Adrenal gland (tissue), 12 donors: ENCODE data around the gene LZTR1. TPM values are rescaled to one million over a fixed set of nuclear protein-coding genes. Genes with fewer than 3 reads are reported as not detected.

ENCODE experiments used
- DNase-seq, 7 donors: peaks; one replicate each; pipeline ENCODE4 v3.0.0-alpha.2; 2019 to 2020
- H3K27ac ChIP-seq, 5 donors: fragments of 200-600 bp; sonication (generic) in 4 of 5; 1 replicate in 3 of 5; 2 replicates in 2 of 5; pipeline versions ENCODE4 v1.5.1 to v1.8.0; 2016 to 2020; ENCODE audit warnings: mild to moderate bottlenecking in 1 of 5
- H3K27me3 ChIP-seq: fragments of 200-600 bp; 2 replicates; pipeline ENCODE4 v1.8.0; 2021
- H3K36me3 ChIP-seq, 2 donors: fragments of 200-600 bp; replicated peaks in 1 of 2; 1 replicate in 1 of 2; 2 replicates in 1 of 2; pipeline versions ENCODE4 v1.5.1 to v1.8.0; 2018 to 2022
- H3K4me1 ChIP-seq, 2 donors: fragments of 200-600 bp; replicated peaks in 1 of 2; 1 replicate in 1 of 2; 2 replicates in 1 of 2; pipeline versions ENCODE4 v1.5.1 to v1.8.0; 2018 to 2021
- H3K4me3 ChIP-seq, 4 donors: fragments of 200-600 bp; sonication (generic) in 3 of 4; one replicate each; pipeline ENCODE4 v1.5.1; 2016 to 2018
- H3K9me3 ChIP-seq, 3 donors: fragments of 200-600 bp; sonication (generic) in 1 of 3; replicated peaks in 1 of 3; 1 replicate in 2 of 3; 2 replicates in 1 of 3; pipeline versions ENCODE4 v1.5.1 to v1.8.0; 2016 to 2021
- CTCF ChIP-seq, 6 experiments: fragments of 450-650 bp in 4 of 6; fragments of 200-600 bp in 2 of 6; sonication (generic) in 1 of 6; IDR thresholded peaks; 1 replicate in 5 of 6; 2 replicates in 1 of 6; pipeline versions ENCODE4 v1.5.1 to v1.8.0; 2016 to 2021; ENCODE audit warnings: antibody characterized with exemption in 6 of 6, mild to moderate bottlenecking in 2 of 6, moderate library complexity in 1 of 6
- POLR2A ChIP-seq, 2 donors: fragments of 450-650 bp; IDR thresholded peaks; one replicate each; pipeline ENCODE4 v1.6.1; 2017; ENCODE audit warnings: antibody characterized with exemption in 2 of 2, mild to moderate bottlenecking in 2 of 2, moderate library complexity in 1 of 2
- WGBS, 4 donors: extraction: QIAGEN DNeasy Blood & Tissue Kit in 2 of 4; methylation state at CpG; one replicate each; pipeline versions ENCODE4 v1.1.5 to v1.1.7; 2013 to 2017; 5-methylcytosine and 5-hydroxymethylcytosine counted together
- intact Hi-C, 2 donors: fragments of 100-400 bp; cut with DNase I; formaldehyde crosslinking; loops; one replicate each; pipeline versions ENCODE4 v1.14.1 to v1.15.0; 2022 to 2023
- polyA plus RNA-seq, 3 donors: library from polyadenylated mRNA; stranded (reverse); fragments of 200-250 nt in 2 of 3; fragments of 350-450 nt in 1 of 3; fragmentation: Illumina TruSeq in 1 of 3; extraction: RNeasy Lipid Tissue Mini Kit (QIAGEN cat#74804) in 1 of 3; gene quantifications; one replicate each; pipeline ENCODE4 v1.2.3, GENCODE V29; 2013 to 2014
- total RNA-seq, 9 donors: library from RNA; depleted of rRNA in 4 of 9; stranded (reverse); fragments of >200 nt in 4 of 9; fragments of 120-200 nt in 1 of 9; fragmentation: NEBNext Ultra II Directional in 1 of 9; extraction: Animal tissue kit (Norgen Biotek cat#: 25700) in 1 of 9; gene quantifications; one replicate each; pipeline versions ENCODE4 v1.1.0 to v1.2.4, GENCODE V29; 2013 to 2023
- donor health status: healthy with polysubstance abuse.
- donor health status: Bipolar disorder and iron deficiency.
- donor health status: DM: yes; HTN: yes; CAD: no.
- donor health status: DM: no; HTN: no; CAD: no.
- donor health status: DM: no; HTN: no; CAD: no.
- donor health status: DM: yes; HTN: yes; CAD: no.

LZTR1 gene
- total and polyA plus RNA-seq, 12 donors: 32.6 to 100 (median 55.8) TPM

GRCh38 chr22:20959578-20960461 lies 22.3 kb upstream of the LZTR1 start:
- WGBS, 4 donors: 87 to 92% (median 90%) methylated on average over 20 of the region's 20 CpGs
- no peak for DNase-seq
- intact Hi-C loops: no loop called here
- no peak overlapping the region for H3K27ac ChIP-seq
- H3K9me3 ChIP-seq: no peaks in the 10 kb centered on the region
- H3K4me3 ChIP-seq: no peak overlapping the region
- peaks cover 3 to 4% of the 10 kb centered on the region in 2 donors for H3K4me1 ChIP-seq
- TF ChIP-seq CTCF (IDR thresholded peaks at IDR 0.05) (no peak), POLR2A (IDR thresholded peaks at IDR 0.05) (no peak)
- H3K27me3 ChIP-seq: no peaks in the 10 kb centered on the region
- no peaks in the 10 kb centered on the region for H3K36me3 ChIP-seq

GRCh38 chr22:20960609-20961008 lies 21.5 kb upstream of the LZTR1 start:
- no peak for DNase-seq
- WGBS, 4 donors: 80 to 94% (median 84%) methylated on average over 4 of the region's 4 CpGs
- no peak for TF ChIP-seq CTCF (IDR thresholded peaks at IDR 0.05)
- no peak for TF ChIP-seq POLR2A (IDR thresholded peaks at IDR 0.05)
- intact Hi-C loops: no loop called here
- Histone ChIP-seq H3K27me3 (no peaks in the 10 kb centered on the region), H3K36me3 (no peaks in the 10 kb centered on the region), H3K9me3 (no peaks in the 10 kb centered on the region), H3K27ac (no peak overlapping the region), H3K4me3 (no peak overlapping the region), H3K4me1 (peaks cover 6 to 9% of the 10 kb centered on the region in 2 donors)

GRCh38 chr22:20962491-20962945 lies 19.6 kb upstream of the LZTR1 start:
- 86 to 94% (median 91%) methylated on average over 6 of the region's 6 CpGs for WGBS, 4 donors
- TF ChIP-seq CTCF (IDR thresholded peaks at IDR 0.05) (no peak), POLR2A (IDR thresholded peaks at IDR 0.05) (no peak)
- no peaks in the 10 kb centered on the region for H3K36me3 ChIP-seq
- no peaks in the 10 kb centered on the region for H3K27me3 ChIP-seq
- H3K27ac ChIP-seq: no peak overlapping the region
- DNase-seq: no peak
- H3K4me1 ChIP-seq: peaks cover 6 to 9% of the 10 kb centered on the region in 2 donors
- H3K4me3 ChIP-seq: no peak overlapping the region
- no peaks in the 10 kb centered on the region for H3K9me3 ChIP-seq
- intact Hi-C loops: no loop called here

- no peaks in the 10 kb centered on the region for H3K36me3 ChIP-seq
- 70 to 80% (median 76%) methylated on average over 3 to 7 of the region's 7 CpGs for WGBS, 4 donors
- no peaks in the 10 kb centered on the region for H3K9me3 ChIP-seq
- no peak for TF ChIP-seq POLR2A (IDR thresholded peaks at IDR 0.05)
- no peak for TF ChIP-seq CTCF (IDR thresholded peaks at IDR 0.05)
- intact Hi-C loops: no loop called here
- peaks cover 6 to 9% of the 10 kb centered on the region in 2 donors for H3K4me1 ChIP-seq
- H3K4me3 ChIP-seq: no peak overlapping the region
- no peaks in the 10 kb centered on the region for H3K27me3 ChIP-seq
- no peak for DNase-seq
- no peak overlapping the region for H3K27ac ChIP-seq
These were observed 18.7 kb upstream of the LZTR1 start for GRCh38 chr22:20963201-20964052.
